Retinal pigment epithelial cell (primary cell): ENCODE data around the gene RFX1.
A peak's percentile ranks its signal among the peaks of the same experiment; 100 is the strongest.

Experiments used
- DNase-seq: peaks from one replicate; pipeline ENCODE4 v3.0.0-alpha.2; 2010; ENCODE audit warnings: low read depth
- H3K4me3 ChIP-seq: 2 replicates; pipeline ENCODE4 v1.5.1; 2011; ENCODE audit warnings: mild to moderate bottlenecking, low read length, control low read depth, moderate library complexity
- CTCF ChIP-seq: conservative IDR thresholded peaks from 2 replicates; pipeline ENCODE4 v1.5.1; 2011; ENCODE audit warnings: low read depth, low read length, control low read depth, inconsistent platforms

The RFX1 gene

GRCh38 chr19:13937479-13938300 is 68.4 kb downstream of the RFX1 start:
- no peak for TF ChIP-seq CTCF
- H3K4me3 ChIP-seq: peak overlapping the region; percentile 57
- no peak for DNase-seq

GRCh38 chr19:13935765-13936510 is 70.2 kb downstream of the RFX1 start:
- TF ChIP-seq CTCF: no peak
- no peak for DNase-seq
- peak overlapping the region; percentile 14 for H3K4me3 ChIP-seq

DNA sequence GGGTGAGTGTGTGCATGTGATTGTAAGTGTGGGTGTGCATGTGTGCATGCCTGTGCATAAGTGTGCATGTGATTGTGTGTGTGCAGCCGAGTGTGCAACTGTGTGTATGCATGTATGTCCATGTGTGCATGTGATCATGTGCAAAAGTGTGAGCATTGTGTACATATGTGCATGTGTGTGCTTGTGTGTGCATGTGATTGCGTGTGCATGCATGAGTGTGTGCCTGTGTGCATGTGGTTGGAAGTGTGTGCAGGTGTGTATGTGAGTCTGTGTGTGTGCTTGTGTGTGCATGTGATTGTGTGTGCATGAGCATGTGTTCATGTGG is 71.4 kb downstream of the RFX1 start:
- DNase-seq: no peak
- H3K4me3 ChIP-seq: no peak overlapping the region
- TF ChIP-seq CTCF: no peak

DNA sequence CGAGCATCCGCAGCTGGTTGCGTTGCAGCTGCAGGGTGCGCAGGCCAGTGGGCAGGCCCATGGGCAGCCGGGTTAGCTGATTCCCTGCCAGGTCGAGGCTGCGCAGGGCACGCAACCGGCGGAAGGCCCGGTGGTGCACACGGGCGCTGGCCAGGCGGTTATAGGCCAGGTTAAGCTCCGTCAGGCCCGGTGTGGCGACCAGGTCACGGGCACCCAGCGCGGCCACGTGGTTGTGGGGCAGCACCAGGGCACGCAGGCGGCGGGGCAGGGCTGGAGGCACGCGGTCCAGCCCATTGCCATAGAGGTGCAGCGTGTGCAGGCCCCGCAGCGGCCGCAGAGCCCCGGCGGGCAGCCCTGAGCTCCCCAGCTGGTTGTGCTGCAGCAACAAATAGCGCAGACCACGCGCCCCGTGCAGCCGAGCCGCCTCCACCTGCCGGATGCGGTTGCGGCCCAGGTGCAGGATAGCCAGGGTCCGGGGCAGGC is 73.2 kb downstream of the RFX1 start:
- no peak for DNase-seq
- no peak overlapping the region for H3K4me3 ChIP-seq
- no peak for TF ChIP-seq CTCF

- no peak overlapping the region for H3K4me3 ChIP-seq
- no peak for DNase-seq
- no peak for TF ChIP-seq CTCF
Observed at GRCh38 chr19:13932149-13932637, 73.9 kb downstream of the RFX1 start.

DNA sequence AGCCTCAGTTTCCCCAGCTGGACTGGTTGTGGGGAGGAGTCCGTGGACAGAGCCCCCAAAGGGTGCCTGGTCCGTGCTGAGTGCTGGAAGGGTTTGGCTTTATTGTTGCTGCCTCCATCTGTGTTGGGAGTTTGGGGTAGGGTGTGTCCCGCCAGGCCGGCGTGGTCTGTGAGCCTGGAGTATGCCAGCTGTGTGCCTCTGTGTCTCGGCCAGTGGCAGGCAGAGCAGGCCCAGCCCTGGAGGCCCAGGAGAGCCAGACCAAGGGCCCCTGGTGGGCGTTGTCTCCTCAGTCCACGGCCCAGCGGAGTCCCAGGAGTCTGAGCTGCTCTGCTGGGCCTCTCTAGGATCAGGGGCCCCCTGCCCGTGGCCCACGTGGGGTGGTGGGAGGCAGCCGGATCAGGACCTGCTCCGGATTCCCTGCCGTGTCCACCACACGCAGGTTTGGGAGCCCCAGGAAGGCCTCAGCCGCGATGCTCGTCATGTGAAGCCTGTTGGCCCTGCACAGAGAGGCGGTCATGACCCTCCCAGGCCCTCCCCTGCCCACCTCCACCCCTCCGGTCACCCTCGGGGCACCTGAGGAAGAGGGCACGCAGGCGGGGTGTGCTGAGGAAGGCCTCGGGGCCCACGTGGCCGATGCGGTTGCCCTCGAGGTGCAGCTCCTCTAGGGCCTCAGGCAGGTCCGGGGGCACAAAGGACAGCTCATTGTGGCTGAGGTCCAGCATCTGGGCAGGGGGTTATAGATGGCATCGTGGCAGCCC is 74.5 kb downstream of the RFX1 start:
- no peak overlapping the region for H3K4me3 ChIP-seq
- TF ChIP-seq CTCF: no peak
- no peak for DNase-seq
